IPS DF 6.9 (cell line): Measurements from ENCODE around the gene C21orf91.

ENCODE experiments used
- DNase-seq: peaks from one replicate; pipeline ENCODE4 v3.0.0-alpha.2; 2013; ENCODE audit warnings: low read depth, low spot score
- H3K27ac ChIP-seq: one replicate; pipeline ENCODE4 v1.5.1; 2013; ENCODE audit warnings: low read length, control low read depth
- H3K27me3 ChIP-seq: 2 replicates; pipeline ENCODE4 v1.6.1; 2013; ENCODE audit warnings: mild to moderate bottlenecking, low read length; ENCODE audit not compliant: control insufficient read depth, insufficient read depth
- H3K36me3 ChIP-seq: 2 replicates; pipeline ENCODE4 v1.6.1; 2013; ENCODE audit warnings: low read length; ENCODE audit not compliant: control insufficient read depth, insufficient read depth
- H3K4me1 ChIP-seq: 2 replicates; pipeline ENCODE4 v1.6.1; 2013; ENCODE audit warnings: low read length; ENCODE audit not compliant: control insufficient read depth, insufficient read depth
- H3K4me3 ChIP-seq: 2 replicates; pipeline ENCODE4 v1.5.1; 2013; ENCODE audit warnings: mild to moderate bottlenecking, low read length
- H3K9me3 ChIP-seq: 2 replicates; pipeline ENCODE4 v1.6.1; 2013; ENCODE audit warnings: low read length, inconsistent platforms; ENCODE audit not compliant: control insufficient read depth, insufficient read depth
- WGBS: extraction: QIAGEN DNeasy Blood & Tissue Kit; methylation state at CpG from one replicate; pipeline ENCODE4 v1.1.7; 2013; ENCODE audit warnings: mixed read lengths, missing lambda C conversion rate; ENCODE audit not compliant: insufficient read length, insufficient coverage; 5-methylcytosine and 5-hydroxymethylcytosine counted together

C21orf91 gene

DNA sequence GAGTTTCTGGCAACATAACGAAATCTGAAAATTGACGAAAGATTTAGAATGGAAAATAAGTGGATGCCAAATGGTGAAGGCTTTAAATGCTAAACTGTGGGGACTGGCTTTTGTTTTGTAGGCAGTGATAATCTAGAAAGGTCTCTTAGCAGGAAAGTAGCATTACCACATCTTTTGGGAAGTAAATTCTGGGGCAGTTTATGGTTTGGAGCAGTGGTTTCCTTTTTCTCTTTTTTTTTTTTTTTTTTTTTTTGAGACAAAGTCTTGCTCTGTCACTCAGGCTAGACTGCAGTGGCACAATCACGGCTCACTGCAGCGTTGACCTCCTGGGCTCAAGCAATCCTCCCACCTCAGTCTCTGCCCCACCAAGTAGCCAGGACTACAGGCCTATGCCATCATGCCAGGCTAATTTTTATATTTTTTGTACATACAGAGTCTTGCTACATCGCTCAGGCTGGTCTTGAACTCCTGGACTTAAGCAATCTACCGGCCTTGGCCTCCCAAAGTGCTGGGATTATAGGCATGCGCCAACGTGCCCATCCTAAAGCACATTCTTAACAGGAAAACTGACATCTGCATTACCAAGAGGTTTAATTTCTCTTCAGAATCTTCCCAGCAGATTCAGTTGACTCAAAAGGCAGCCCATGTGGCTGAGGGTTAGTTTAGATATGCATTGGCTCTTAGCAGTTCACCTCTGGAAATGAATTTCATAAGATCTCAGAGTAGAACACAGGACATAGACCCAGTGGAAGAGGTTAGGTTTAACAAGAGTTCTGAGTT lies 32.9 kb downstream of the C21orf91 start:
- H3K4me1 ChIP-seq, result no peaks in the 10 kb centered on the region

GRCh38 chr21:17785403-17785788 lies 33.8 kb downstream of the C21orf91 start:
- no CpG with 5 or more reads among the region's 2 CpGs for WGBS
- Histone ChIP-seq H3K27me3 (no peaks in the 10 kb centered on the region), H3K36me3 (peaks cover 3% of the 10 kb centered on the region; the same call in 1 of the 2 replicates), H3K9me3 (no peaks in the 10 kb centered on the region), H3K4me3 (no peak overlapping the region), H3K4me1 (no peaks in the 10 kb centered on the region), H3K27ac (no peak overlapping the region)
- no peak for DNase-seq

More for the DNA sequence above, 32.9 kb downstream of the C21orf91 start:
- H3K36me3 ChIP-seq, result peaks cover 3% of the 10 kb centered on the region; the same call in 1 of the 2 replicates
- H3K4me3 ChIP-seq, result no peak overlapping the region
- no peak overlapping the region for H3K27ac ChIP-seq
- DNase-seq, result no peak
- no peaks in the 10 kb centered on the region for H3K27me3 ChIP-seq
- H3K9me3 ChIP-seq, result no peaks in the 10 kb centered on the region
- WGBS, result no CpG with 5 or more reads among the region's 8 CpGs

GRCh38 chr21:17784604-17785402 lies 34.4 kb downstream of the C21orf91 start:
- no peaks in the 10 kb centered on the region for H3K9me3 ChIP-seq
- H3K27ac ChIP-seq, result no peak overlapping the region
- DNase-seq, result no peak
- no peak overlapping the region for H3K4me3 ChIP-seq
- H3K4me1 ChIP-seq, result no peaks in the 10 kb centered on the region
- no peaks in the 10 kb centered on the region for H3K27me3 ChIP-seq
- H3K36me3 ChIP-seq, result peaks cover 3% of the 10 kb centered on the region; the same call in 1 of the 2 replicates
- no CpG with 5 or more reads among the region's 6 CpGs for WGBS

DNA sequence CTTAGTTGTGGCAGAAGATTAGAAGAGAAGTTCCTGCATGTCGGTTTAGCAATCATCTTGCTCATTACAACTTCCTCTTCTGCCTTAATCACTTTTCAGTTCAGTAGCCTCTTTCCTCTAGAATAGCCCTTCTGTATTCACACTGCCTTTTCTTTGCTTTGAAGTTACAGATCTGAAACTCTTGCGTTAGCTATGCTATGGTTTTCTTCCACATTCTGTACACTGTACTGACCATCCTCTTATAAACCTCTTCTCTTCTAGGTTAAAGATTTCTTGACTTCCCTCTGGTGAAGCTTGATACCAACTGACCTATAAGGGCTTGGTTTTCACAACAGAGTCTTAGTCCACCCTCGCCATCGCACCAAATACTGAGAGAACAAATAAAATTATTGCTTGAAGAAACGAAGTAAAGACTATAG lies 35.0 kb downstream of the C21orf91 start:
- Histone ChIP-seq H3K27ac (no peak overlapping the region), H3K27me3 (no peaks in the 10 kb centered on the region), H3K4me1 (no peaks in the 10 kb centered on the region), H3K36me3 (peaks cover 3% of the 10 kb centered on the region; the same call in 1 of the 2 replicates), H3K4me3 (no peak overlapping the region), H3K9me3 (no peaks in the 10 kb centered on the region)
- DNase-seq, result no peak
- no CpG with 5 or more reads among the region's 5 CpGs for WGBS

DNA sequence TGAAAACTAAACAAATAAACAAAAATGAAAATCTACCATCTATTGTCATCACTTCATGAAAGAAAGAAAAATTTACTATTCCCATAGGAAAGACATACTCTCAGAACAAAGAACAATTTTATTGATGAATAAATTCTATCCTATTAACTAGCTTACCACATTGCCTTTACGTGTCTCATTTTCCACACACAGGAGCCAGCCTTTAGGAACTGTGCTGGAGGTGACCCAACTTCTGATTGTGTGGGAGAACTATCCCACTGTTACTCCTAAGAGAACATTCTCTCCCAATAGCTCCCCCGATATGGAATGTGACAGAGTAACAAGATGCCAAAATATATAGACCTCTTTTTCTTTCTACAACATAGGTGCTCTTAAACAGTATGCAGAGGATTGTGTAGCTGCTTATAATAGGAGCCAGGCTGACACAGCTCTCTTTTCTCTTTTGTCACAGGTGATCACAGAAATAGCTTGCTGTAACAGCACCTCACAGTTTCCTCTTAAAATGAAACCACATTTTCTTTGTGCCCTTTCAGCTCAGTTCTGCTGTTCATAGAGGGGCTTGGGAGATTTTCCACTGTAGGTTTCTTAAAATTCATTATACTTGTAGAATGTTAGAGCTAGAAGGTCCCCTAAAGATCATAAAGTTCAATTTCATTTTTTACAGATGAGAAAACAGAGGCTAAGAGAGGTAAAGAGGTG lies 35.5 kb downstream of the C21orf91 start:
- H3K4me1 ChIP-seq, result no peaks in the 10 kb centered on the region
- peaks cover 3% of the 10 kb centered on the region; the same call in 1 of the 2 replicates for H3K36me3 ChIP-seq
- H3K27me3 ChIP-seq, result no peaks in the 10 kb centered on the region
- no peaks in the 10 kb centered on the region for H3K9me3 ChIP-seq
- H3K27ac ChIP-seq, result no peak overlapping the region
- no CpG with 5 or more reads among the region's 2 CpGs for WGBS
- no peak for DNase-seq
- H3K4me3 ChIP-seq, result no peak overlapping the region

- WGBS, result no CpG with 5 or more reads among the region's 3 CpGs
- Histone ChIP-seq H3K9me3 (no peaks in the 10 kb centered on the region), H3K4me3 (no peak overlapping the region), H3K4me1 (no peaks in the 10 kb centered on the region), H3K27me3 (no peaks in the 10 kb centered on the region), H3K27ac (no peak overlapping the region), H3K36me3 (peaks cover 3% of the 10 kb centered on the region; the same call in 1 of the 2 replicates)
- DNase-seq, result no peak
These were observed 36.2 kb downstream of the C21orf91 start for GRCh38 chr21:17783003-17783402.

DNA sequence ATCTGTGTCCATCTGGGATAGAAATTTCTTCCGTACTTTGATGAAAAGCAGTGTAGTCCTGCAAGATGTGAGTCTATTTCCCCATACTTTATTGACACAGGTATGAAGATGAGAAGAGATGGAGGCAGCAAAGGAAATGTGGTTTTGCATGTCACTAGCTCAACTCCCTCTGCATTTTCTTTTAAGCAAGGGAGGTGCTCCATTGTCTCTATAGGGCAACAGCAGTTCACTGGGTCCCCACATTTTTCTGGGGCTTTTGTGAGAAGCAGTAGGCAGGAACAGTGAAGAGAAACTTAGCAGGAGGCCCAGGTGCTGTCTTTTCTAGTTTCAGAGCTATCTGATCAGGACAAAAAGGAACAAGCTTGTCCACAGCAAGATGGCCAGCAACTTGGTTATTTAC lies 37.1 kb downstream of the C21orf91 start:
- WGBS, result no CpG with 5 or more reads among the region's 1 CpG
- Histone ChIP-seq H3K36me3 (peaks cover 3% of the 10 kb centered on the region; the same call in 1 of the 2 replicates), H3K9me3 (no peaks in the 10 kb centered on the region), H3K27me3 (no peaks in the 10 kb centered on the region), H3K27ac (no peak overlapping the region), H3K4me3 (no peak overlapping the region), H3K4me1 (no peaks in the 10 kb centered on the region)
- DNase-seq, result no peak

GRCh38 chr21:17781524-17781923 lies 37.6 kb downstream of the C21orf91 start:
- no peaks in the 10 kb centered on the region for H3K27me3 ChIP-seq
- DNase-seq, result no peak
- no peak overlapping the region for H3K27ac ChIP-seq
- no peaks in the 10 kb centered on the region for H3K4me1 ChIP-seq
- H3K36me3 ChIP-seq, result peaks cover 3% of the 10 kb centered on the region; the same call in 1 of the 2 replicates
- no CpG with 5 or more reads among the region's 5 CpGs for WGBS
- no peaks in the 10 kb centered on the region for H3K9me3 ChIP-seq
- H3K4me3 ChIP-seq, result no peak overlapping the region

- no peak overlapping the region for H3K27ac ChIP-seq
- H3K4me1 ChIP-seq, result no peaks in the 10 kb centered on the region
- H3K27me3 ChIP-seq, result no peaks in the 10 kb centered on the region
- H3K4me3 ChIP-seq, result no peak overlapping the region
- no peaks in the 10 kb centered on the region for H3K9me3 ChIP-seq
- no peak for DNase-seq
- no CpG with 5 or more reads among the region's 6 CpGs for WGBS
- H3K36me3 ChIP-seq, result peaks cover 2% of the 10 kb centered on the region; the same call in 1 of the 2 replicates
These were observed 38.6 kb downstream of the C21orf91 start for GRCh38 chr21:17780539-17780938.

DNA sequence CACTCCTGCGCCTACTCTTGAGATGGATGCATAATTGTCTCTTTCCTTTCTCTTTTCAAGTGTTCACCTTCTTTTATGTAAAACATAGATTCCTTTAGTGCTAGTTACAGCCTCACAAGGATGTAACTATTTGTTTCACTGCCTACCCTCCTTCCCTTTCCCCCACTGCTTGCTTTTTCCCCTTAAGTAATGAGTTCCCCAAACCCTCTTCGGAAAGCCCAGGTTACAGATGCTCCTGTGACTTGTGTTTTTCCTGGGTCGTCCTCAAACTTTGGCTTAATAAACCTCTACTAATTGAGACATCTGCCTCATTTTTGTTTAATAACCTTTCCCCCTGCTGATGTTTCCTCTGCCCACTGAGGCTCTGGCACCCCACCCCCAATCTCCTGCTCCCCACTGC lies 39.2 kb downstream of the C21orf91 start:
- Histone ChIP-seq H3K27me3 (no peaks in the 10 kb centered on the region), H3K36me3 (no peaks in the 10 kb centered on the region; the same call in 1 of the 2 replicates), H3K27ac (no peak overlapping the region), H3K4me1 (no peaks in the 10 kb centered on the region), H3K4me3 (no peak overlapping the region), H3K9me3 (no peaks in the 10 kb centered on the region)
- WGBS, result no CpG with 5 or more reads among the region's 3 CpGs
- DNase-seq, result no peak
